ENCODE measurements around the gene CMTM6. TPM values are rescaled to one million over a fixed set of nuclear protein-coding genes. Genes with fewer than 3 reads are reported as not detected.

Gene CMTM6
- total and polyA plus RNA-seq, 2 of the 8 experiments (the other 6 are each of a cell fraction or from before 2014, with no cell fraction given): 24.0 to 51.5 TPM

DNA sequence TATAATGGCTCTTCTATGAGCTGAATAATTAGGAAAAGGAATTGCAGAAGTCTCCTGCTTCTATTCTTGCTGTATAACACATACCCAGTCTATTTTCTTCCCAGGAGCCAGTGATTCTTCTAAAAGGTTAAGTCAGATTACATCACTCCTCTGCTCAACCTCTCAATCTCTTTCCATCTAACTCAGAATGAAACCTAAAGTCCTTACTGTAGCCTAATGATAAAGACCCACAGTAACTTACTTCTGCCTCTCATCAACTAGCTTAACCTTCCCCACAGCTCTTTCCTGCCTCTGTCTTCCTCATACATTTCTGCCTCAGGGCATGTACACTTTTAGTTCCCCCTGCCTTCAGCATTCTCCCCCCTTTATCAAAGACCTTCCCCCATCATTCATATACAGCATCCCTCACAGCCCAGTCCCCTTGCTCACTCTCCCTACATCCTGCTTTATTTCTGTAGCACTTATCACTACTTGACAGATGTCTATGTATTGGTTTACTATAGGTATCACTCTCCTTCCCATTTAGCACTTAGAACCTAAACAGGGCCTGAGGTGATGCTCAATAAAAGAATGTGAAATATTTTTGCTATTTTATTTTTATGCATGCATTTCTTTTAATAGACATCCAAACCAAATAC is 28.5 kb upstream of the CMTM6 start (continued):
- TF ChIP-seq, protein P1, sequence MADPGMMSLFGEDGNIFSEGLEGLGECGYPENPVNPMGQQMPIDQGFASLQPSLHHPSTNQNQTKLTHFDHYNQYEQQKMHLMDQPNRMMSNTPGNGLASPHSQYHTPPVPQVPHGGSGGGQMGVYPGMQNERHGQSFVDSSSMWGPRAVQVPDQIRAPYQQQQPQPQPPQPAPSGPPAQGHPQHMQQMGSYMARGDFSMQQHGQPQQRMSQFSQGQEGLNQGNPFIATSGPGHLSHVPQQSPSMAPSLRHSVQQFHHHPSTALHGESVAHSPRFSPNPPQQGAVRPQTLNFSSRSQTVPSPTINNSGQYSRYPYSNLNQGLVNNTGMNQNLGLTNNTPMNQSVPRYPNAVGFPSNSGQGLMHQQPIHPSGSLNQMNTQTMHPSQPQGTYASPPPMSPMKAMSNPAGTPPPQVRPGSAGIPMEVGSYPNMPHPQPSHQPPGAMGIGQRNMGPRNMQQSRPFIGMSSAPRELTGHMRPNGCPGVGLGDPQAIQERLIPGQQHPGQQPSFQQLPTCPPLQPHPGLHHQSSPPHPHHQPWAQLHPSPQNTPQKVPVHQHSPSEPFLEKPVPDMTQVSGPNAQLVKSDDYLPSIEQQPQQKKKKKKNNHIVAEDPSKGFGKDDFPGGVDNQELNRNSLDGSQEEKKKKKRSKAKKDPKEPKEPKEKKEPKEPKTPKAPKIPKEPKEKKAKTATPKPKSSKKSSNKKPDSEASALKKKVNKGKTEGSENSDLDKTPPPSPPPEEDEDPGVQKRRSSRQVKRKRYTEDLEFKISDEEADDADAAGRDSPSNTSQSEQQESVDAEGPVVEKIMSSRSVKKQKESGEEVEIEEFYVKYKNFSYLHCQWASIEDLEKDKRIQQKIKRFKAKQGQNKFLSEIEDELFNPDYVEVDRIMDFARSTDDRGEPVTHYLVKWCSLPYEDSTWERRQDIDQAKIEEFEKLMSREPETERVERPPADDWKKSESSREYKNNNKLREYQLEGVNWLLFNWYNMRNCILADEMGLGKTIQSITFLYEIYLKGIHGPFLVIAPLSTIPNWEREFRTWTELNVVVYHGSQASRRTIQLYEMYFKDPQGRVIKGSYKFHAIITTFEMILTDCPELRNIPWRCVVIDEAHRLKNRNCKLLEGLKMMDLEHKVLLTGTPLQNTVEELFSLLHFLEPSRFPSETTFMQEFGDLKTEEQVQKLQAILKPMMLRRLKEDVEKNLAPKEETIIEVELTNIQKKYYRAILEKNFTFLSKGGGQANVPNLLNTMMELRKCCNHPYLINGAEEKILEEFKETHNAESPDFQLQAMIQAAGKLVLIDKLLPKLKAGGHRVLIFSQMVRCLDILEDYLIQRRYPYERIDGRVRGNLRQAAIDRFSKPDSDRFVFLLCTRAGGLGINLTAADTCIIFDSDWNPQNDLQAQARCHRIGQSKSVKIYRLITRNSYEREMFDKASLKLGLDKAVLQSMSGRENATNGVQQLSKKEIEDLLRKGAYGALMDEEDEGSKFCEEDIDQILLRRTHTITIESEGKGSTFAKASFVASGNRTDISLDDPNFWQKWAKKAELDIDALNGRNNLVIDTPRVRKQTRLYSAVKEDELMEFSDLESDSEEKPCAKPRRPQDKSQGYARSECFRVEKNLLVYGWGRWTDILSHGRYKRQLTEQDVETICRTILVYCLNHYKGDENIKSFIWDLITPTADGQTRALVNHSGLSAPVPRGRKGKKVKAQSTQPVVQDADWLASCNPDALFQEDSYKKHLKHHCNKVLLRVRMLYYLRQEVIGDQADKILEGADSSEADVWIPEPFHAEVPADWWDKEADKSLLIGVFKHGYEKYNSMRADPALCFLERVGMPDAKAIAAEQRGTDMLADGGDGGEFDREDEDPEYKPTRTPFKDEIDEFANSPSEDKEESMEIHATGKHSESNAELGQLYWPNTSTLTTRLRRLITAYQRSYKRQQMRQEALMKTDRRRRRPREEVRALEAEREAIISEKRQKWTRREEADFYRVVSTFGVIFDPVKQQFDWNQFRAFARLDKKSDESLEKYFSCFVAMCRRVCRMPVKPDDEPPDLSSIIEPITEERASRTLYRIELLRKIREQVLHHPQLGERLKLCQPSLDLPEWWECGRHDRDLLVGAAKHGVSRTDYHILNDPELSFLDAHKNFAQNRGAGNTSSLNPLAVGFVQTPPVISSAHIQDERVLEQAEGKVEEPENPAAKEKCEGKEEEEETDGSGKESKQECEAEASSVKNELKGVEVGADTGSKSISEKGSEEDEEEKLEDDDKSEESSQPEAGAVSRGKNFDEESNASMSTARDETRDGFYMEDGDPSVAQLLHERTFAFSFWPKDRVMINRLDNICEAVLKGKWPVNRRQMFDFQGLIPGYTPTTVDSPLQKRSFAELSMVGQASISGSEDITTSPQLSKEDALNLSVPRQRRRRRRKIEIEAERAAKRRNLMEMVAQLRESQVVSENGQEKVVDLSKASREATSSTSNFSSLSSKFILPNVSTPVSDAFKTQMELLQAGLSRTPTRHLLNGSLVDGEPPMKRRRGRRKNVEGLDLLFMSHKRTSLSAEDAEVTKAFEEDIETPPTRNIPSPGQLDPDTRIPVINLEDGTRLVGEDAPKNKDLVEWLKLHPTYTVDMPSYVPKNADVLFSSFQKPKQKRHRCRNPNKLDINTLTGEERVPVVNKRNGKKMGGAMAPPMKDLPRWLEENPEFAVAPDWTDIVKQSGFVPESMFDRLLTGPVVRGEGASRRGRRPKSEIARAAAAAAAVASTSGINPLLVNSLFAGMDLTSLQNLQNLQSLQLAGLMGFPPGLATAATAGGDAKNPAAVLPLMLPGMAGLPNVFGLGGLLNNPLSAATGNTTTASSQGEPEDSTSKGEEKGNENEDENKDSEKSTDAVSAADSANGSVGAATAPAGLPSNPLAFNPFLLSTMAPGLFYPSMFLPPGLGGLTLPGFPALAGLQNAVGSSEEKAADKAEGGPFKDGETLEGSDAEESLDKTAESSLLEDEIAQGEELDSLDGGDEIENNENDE (IDR thresholded peaks at IDR 0.05; ENCODE audit: insufficient replicate concordance, low read length): no peak
- no peak for TF ChIP-seq TBP (IDR thresholded peaks at IDR 0.05; ENCODE audit: low read depth, low read length)
- TF ChIP-seq, protein P2, sequence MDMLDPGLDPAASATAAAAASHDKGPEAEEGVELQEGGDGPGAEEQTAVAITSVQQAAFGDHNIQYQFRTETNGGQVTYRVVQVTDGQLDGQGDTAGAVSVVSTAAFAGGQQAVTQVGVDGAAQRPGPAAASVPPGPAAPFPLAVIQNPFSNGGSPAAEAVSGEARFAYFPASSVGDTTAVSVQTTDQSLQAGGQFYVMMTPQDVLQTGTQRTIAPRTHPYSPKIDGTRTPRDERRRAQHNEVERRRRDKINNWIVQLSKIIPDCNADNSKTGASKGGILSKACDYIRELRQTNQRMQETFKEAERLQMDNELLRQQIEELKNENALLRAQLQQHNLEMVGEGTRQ (IDR thresholded peaks at IDR 0.05; ENCODE audit: low read length): no peak
- no peak for TF ChIP-seq BCL11A (IDR thresholded peaks at IDR 0.05; ENCODE audit: low read depth in 2 of 2, low read length in 2 of 2)
- TF ChIP-seq SIX5 (IDR thresholded peaks at IDR 0.05; ENCODE audit: low read depth, low read length): no peak
- TF ChIP-seq RNF2 (IDR thresholded peaks at IDR 0.05; ENCODE audit: borderline replicate concordance, low read depth, low read length, missing control alignments, poor library complexity, severe bottlenecking): no peak
- TF ChIP-seq CREB1 (IDR thresholded peaks at IDR 0.05): no peak
- no peak for TF ChIP-seq SIRT6 (IDR thresholded peaks at IDR 0.05; ENCODE audit: low read length)
- no peak for TF ChIP-seq SP4 (IDR thresholded peaks at IDR 0.05; ENCODE audit: low read length)
- TF ChIP-seq SUZ12 (IDR thresholded peaks at IDR 0.05; ENCODE audit: low read length): no peak

Measured in H1 (cell line).